Measurements from ENCODE around the gene TTC9C.
"Not testable (repeated sequence)": the region's sequence is repeated elsewhere in the genome, so short reads cannot be mapped to it uniquely, and the experiment has no call there.

The TTC9C gene

DNA sequence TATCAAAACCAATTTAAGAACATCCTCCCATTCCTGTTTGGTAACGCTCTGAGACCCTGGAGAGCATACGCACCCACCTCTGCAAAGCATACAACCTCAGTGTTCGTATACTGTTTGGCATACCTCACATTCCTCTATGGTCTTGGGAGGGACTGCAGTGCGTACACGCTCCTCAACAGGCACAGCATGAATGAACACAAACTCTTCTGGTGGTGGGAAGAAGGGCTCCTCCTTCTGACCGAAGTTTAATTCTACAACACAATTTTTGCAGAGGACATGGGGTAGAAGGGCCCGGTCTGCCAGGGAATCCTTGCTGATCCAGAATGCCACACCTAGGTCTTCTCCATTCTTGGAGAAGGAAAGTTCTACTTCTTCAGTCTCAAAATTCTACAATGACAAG is 6.3 kb upstream of the TTC9C start:
- Histone ChIP-seq H3K9ac (ENCODE audit: low read depth in 1 of 2, low read length in 2 of 2) (no peak overlapping the region), H3K36me3 (ENCODE audit: control insufficient read depth in 2 of 2, insufficient read depth in 2 of 2, low read length in 2 of 2) (peaks cover 65 to 67% of the 10 kb centered on the region in 2 donors), H3K27me3 (ENCODE audit: control insufficient read depth in 2 of 2, insufficient read depth in 2 of 2, low read length in 2 of 2) (no peaks in the 10 kb centered on the region), H3K4me3 (ENCODE audit: low read length in 2 of 2) (no peak overlapping the region), H3K4me1 (ENCODE audit: control insufficient read depth in 2 of 2, insufficient read depth in 2 of 2, low read length in 2 of 2) (peaks cover 14 to 20% of the 10 kb centered on the region in 2 donors), H3K9me3 (ENCODE audit: control insufficient read depth in 2 of 2, low read length in 2 of 2) (no peaks in the 10 kb centered on the region), H3K27ac (ENCODE audit: low read depth in 2 of 2, low read length in 2 of 2) (no peak overlapping the region)

DNA sequence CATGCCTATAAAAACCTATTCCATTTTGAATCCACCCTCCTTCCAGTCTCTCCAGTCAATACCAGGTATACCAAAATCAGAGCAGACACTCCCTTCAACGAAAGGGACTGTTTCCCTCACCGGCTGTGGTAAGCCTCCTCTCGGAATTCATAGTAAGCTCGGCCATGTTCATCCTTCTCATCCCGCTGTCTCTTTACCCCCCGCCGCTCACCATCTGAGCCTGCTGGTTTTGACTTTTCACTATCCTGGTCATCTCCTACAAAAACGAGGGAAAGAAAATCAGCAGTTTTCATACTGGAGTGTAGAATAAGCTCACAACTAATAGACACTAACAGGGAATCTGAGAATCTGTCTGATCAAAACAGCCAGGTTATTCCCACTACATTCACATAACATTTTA is 4.1 kb upstream of the TTC9C start:
- H3K27me3 ChIP-seq (ENCODE audit: control insufficient read depth in 2 of 2, insufficient read depth in 2 of 2, low read length in 2 of 2): no peaks in the 10 kb centered on the region
- H3K9me3 ChIP-seq (ENCODE audit: control insufficient read depth in 2 of 2, low read length in 2 of 2): no peaks in the 10 kb centered on the region
- no peak overlapping the region for H3K9ac ChIP-seq (ENCODE audit: low read depth in 1 of 2, low read length in 2 of 2)
- H3K4me3 ChIP-seq (ENCODE audit: low read length in 2 of 2): peak overlapping the region; percentile 28 to 95
- peaks cover 20 to 22% of the 10 kb centered on the region in 2 donors for H3K4me1 ChIP-seq (ENCODE audit: control insufficient read depth in 2 of 2, insufficient read depth in 2 of 2, low read length in 2 of 2)
- H3K36me3 ChIP-seq (ENCODE audit: control insufficient read depth in 2 of 2, insufficient read depth in 2 of 2, low read length in 2 of 2): peaks cover 47% of the 10 kb centered on the region in 2 donors
- H3K27ac ChIP-seq (ENCODE audit: low read depth in 2 of 2, low read length in 2 of 2): no peak overlapping the region

DNA sequence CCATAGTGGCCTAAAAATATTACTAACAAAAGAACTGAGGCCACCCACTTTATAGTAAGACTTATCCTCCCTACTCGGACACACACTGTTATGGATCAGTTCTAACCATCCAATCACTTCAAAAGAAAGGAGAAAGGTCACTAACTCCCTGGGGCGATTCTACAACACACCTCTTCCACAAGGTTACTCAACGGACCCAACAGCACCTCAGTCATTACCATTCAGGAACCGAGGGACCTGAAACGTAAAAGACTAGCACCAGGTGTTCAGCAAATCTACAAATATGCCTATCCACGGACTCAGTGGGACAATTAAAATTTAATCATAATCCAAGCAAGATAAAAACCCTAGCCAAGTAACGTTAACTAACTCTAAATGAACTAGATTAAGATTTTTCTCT is 2.6 kb upstream of the TTC9C start:
- Histone ChIP-seq H3K9ac (ENCODE audit: low read depth in 1 of 2, low read length in 2 of 2) (peak overlapping the region; percentile 81 to 89), H3K27me3 (ENCODE audit: control insufficient read depth in 2 of 2, insufficient read depth in 2 of 2, low read length in 2 of 2) (no peaks in the 10 kb centered on the region), H3K4me3 (ENCODE audit: low read length in 2 of 2) (peak overlapping the region; percentile 95 to 98), H3K36me3 (ENCODE audit: control insufficient read depth in 2 of 2, insufficient read depth in 2 of 2, low read length in 2 of 2) (peaks cover 35 to 37% of the 10 kb centered on the region in 2 donors), H3K27ac (ENCODE audit: low read depth in 2 of 2, low read length in 2 of 2) (peak overlapping the region; percentile 93), H3K9me3 (ENCODE audit: control insufficient read depth in 2 of 2, low read length in 2 of 2) (no peaks in the 10 kb centered on the region), H3K4me1 (ENCODE audit: control insufficient read depth in 2 of 2, insufficient read depth in 2 of 2, low read length in 2 of 2) (peaks cover 29 to 31% of the 10 kb centered on the region in 2 donors)

DNA sequence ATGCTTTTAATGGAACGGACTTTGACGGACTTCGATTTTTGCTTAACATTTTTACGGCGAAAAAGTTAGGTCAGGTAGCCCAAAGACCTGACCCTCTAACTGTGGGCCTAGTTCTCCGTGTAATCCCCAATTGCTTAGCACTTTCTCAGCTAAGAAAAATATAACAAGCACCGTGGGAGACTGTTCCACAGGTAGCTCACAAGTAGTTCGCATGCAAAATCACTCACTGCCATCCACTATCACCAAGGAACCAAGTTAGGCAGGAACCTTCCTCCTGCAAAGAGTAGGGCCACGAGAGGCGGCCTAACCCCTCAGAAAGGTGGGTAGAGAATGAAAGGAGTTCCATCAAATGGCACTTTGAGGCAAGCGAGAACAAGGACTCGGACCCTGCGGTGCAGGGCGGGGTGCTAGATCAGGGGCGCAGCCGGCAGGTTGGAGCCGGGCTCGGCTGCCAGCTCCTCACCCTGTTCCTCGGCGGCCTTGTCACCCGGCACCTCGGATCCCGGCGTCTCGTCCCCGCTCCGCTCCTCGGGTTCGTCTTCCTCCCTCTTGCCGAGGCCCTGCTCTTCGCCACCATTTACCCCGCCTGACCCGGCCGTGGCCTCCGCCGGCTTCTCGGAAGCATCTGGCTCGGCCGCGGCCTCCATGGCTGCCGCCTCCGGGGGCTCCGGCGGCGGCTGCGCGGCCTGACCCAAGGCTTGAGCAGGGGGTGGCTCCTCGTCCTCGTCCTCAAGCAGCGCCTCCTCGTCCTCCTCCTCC is 2.0 kb upstream of the TTC9C start:
- H3K4me3 ChIP-seq (ENCODE audit: low read length in 2 of 2): peak overlapping the region; percentile 95 to 98
- H3K27ac ChIP-seq (ENCODE audit: low read depth in 2 of 2, low read length in 2 of 2): peak overlapping the region; percentile 93
- peaks cover 29 to 31% of the 10 kb centered on the region in 2 donors for H3K4me1 ChIP-seq (ENCODE audit: control insufficient read depth in 2 of 2, insufficient read depth in 2 of 2, low read length in 2 of 2)
- H3K36me3 ChIP-seq (ENCODE audit: control insufficient read depth in 2 of 2, insufficient read depth in 2 of 2, low read length in 2 of 2): peaks cover 28 to 30% of the 10 kb centered on the region in 2 donors
- H3K9me3 ChIP-seq (ENCODE audit: control insufficient read depth in 2 of 2, low read length in 2 of 2): no peaks in the 10 kb centered on the region
- peak overlapping the region; percentile 81 to 89 for H3K9ac ChIP-seq (ENCODE audit: low read depth in 1 of 2, low read length in 2 of 2)
- no peaks in the 10 kb centered on the region for H3K27me3 ChIP-seq (ENCODE audit: control insufficient read depth in 2 of 2, insufficient read depth in 2 of 2, low read length in 2 of 2)

DNA sequence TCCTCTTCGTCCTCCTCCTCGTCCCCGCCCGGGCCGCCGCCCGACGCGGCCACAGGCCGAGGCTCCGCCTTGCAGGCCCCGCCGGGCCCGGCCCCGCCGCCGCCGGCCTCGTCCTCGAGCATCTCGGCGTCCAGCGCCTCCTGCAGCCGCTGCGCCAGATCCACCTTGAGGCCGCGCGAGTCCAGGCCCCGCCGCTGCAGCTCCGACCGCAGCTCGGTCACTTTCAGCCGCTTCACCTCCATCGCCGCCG is 1.4 kb upstream of the TTC9C start:
- peaks cover 29 to 31% of the 10 kb centered on the region in 2 donors for H3K4me1 ChIP-seq (ENCODE audit: control insufficient read depth in 2 of 2, insufficient read depth in 2 of 2, low read length in 2 of 2)
- peak overlapping the region; percentile 81 to 89 for H3K9ac ChIP-seq (ENCODE audit: low read depth in 1 of 2, low read length in 2 of 2)
- peak overlapping the region; percentile 93 for H3K27ac ChIP-seq (ENCODE audit: low read depth in 2 of 2, low read length in 2 of 2)

DNA sequence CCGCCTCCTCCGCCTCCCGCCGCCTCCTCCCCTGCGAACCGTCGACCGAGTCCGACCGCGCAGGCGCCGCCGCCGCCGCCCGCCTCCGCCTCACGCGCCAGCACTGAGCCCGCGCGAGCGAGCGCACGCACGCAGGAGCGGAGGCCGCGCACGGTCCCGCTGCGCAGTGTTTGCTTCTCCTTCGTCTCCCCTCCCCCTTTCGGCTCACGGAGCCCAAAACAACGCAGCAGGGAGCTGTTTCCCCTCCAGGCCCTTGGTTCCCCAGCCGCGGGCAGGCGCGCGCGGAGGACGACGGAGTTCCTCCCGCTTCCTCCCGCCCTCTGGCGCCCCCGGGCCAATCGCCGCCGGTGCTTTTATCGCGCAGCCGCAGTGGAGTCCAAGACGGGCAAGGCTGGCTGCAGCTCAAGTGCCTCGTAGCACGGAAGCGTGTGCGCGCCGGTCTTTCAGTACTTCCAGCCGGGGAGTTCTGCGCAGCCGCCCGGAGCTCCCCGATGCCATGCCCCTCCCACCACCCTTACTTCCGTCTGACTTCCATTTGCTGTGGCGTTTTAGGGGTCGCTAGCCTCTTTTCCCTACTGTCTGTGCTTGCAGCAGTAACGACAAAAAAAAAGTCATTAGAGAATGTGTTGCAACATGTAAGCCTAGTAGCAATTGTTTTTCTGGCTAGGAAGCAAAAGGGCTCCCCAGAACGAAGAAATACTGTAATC is 968 bp upstream of the TTC9C start, which contains the start of gene HNRNPUL2:
Gene HNRNPUL2, minus strand, starts transcription at position 293 of the 707 bp plus-strand sequence. CDS start 301 bp downstream, outside the sequence.
- Histone ChIP-seq H3K9me3 (ENCODE audit: control insufficient read depth in 2 of 2, low read length in 2 of 2) (no peaks in the 10 kb centered on the region), H3K27me3 (ENCODE audit: control insufficient read depth in 2 of 2, insufficient read depth in 2 of 2, low read length in 2 of 2) (no peaks in the 10 kb centered on the region), H3K9ac (ENCODE audit: low read depth in 1 of 2, low read length in 2 of 2) (peak within 1 kb of the TSS; percentile 83 to 89), H3K36me3 (ENCODE audit: control insufficient read depth in 2 of 2, insufficient read depth in 2 of 2, low read length in 2 of 2) (peaks cover 18 to 21% of the 10 kb centered on the region in 2 donors), H3K27ac (ENCODE audit: low read depth in 2 of 2, low read length in 2 of 2) (peak within 1 kb of the TSS; percentile 93), H3K4me1 (ENCODE audit: control insufficient read depth in 2 of 2, insufficient read depth in 2 of 2, low read length in 2 of 2) (peaks cover 29 to 31% of the 10 kb centered on the region in 2 donors), H3K4me3 (ENCODE audit: low read length in 2 of 2) (peak within 1 kb of the TSS; percentile 95 to 98)

More for the DNA sequence above, 1.4 kb upstream of the TTC9C start:
- no peaks in the 10 kb centered on the region for H3K9me3 ChIP-seq (ENCODE audit: control insufficient read depth in 2 of 2, low read length in 2 of 2)
- no peaks in the 10 kb centered on the region for H3K27me3 ChIP-seq (ENCODE audit: control insufficient read depth in 2 of 2, insufficient read depth in 2 of 2, low read length in 2 of 2)
- peak overlapping the region; percentile 95 to 98 for H3K4me3 ChIP-seq (ENCODE audit: low read length in 2 of 2)
- peaks cover 23 to 26% of the 10 kb centered on the region in 2 donors for H3K36me3 ChIP-seq (ENCODE audit: control insufficient read depth in 2 of 2, insufficient read depth in 2 of 2, low read length in 2 of 2)

DNA sequence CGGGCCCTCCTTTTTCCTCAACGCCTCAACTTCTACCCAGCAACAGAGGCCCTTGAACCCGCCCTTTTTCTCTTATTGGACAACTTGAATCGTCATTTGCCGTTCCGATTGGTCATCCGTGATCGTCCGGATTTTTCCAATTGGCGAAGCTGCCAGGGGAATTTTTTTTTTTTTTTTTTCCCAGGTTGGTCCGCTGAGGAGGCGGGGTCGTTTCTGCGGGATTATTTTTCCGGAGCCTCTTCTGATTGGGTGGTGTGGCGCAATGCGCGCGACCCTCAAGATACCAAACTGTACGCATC is 465 bp upstream of the TTC9C start:
- Histone ChIP-seq H3K27me3 (ENCODE audit: control insufficient read depth in 2 of 2, insufficient read depth in 2 of 2, low read length in 2 of 2) (no peaks in the 10 kb centered on the region), H3K27ac (ENCODE audit: low read depth in 2 of 2, low read length in 2 of 2) (peak overlapping the region; percentile 93), H3K36me3 (ENCODE audit: control insufficient read depth in 2 of 2, insufficient read depth in 2 of 2, low read length in 2 of 2) (peaks cover 13 to 16% of the 10 kb centered on the region in 2 donors), H3K4me3 (ENCODE audit: low read length in 2 of 2) (peak overlapping the region; percentile 95 to 98), H3K9ac (ENCODE audit: low read depth in 1 of 2, low read length in 2 of 2) (peak overlapping the region; percentile 75 to 83), H3K9me3 (ENCODE audit: control insufficient read depth in 2 of 2, low read length in 2 of 2) (no peaks in the 10 kb centered on the region), H3K4me1 (ENCODE audit: control insufficient read depth in 2 of 2, insufficient read depth in 2 of 2, low read length in 2 of 2) (peaks cover 29 to 31% of the 10 kb centered on the region in 2 donors)

DNA sequence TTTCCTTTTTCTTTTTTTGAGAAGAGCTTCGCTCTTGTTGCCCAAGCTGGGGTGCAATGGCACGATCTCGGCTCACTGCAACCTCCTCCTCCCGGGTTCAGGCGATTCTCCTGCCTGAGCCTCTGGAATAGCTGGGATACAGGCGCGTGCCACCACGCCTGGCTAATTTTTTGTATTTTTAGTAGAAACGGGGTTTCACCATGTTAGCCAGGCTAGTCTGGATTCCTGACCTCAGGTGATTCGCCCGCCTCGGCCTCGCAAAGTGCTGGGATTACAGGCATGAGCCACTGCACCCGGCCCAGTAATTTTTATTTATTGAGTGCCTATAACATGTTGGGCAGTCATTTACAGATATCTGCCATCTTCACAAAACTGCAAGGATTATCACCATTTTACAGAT is 1.8 kb downstream of the TTC9C start:
- not testable (repeated sequence) for H3K9me3 ChIP-seq (ENCODE audit: control insufficient read depth in 2 of 2, low read length in 2 of 2); H3K27me3 ChIP-seq (ENCODE audit: control insufficient read depth in 2 of 2, insufficient read depth in 2 of 2, low read length in 2 of 2); H3K9ac ChIP-seq (ENCODE audit: low read depth in 1 of 2, low read length in 2 of 2); H3K27ac ChIP-seq (ENCODE audit: low read depth in 2 of 2, low read length in 2 of 2); H3K36me3 ChIP-seq (ENCODE audit: control insufficient read depth in 2 of 2, insufficient read depth in 2 of 2, low read length in 2 of 2)
- Histone ChIP-seq H3K4me3 (ENCODE audit: low read length in 2 of 2) (peak overlapping the region; percentile 35 to 98), H3K4me1 (ENCODE audit: control insufficient read depth in 2 of 2, insufficient read depth in 2 of 2, low read length in 2 of 2) (peaks cover 19 to 21% of the 10 kb centered on the region in 2 donors)

DNA sequence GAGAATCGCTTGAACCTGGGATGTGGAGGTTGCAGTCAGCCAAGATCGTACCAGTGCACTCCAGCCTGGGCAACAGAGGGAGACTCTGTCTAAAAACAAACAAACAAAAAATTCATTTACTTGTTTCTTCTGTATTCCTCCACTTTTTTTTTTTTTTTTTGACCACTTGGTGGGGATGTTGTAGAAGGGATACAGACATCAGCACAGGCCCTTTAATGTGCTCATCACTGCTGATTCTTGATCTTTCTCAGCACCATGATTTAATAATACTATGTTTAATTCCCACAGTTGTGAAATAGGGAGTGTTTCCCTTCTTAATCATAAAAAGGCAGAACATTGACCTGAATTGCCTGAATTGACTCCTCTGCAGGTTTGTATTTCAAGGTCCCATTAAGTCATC is 4.5 kb downstream of the TTC9C start:
- Histone ChIP-seq H3K4me3 (ENCODE audit: low read length in 2 of 2) (no peak overlapping the region), H3K36me3 (ENCODE audit: control insufficient read depth in 2 of 2, insufficient read depth in 2 of 2, low read length in 2 of 2) (peaks cover 9 to 20% of the 10 kb centered on the region in 2 donors), H3K9me3 (ENCODE audit: control insufficient read depth in 2 of 2, low read length in 2 of 2) (no peaks in the 10 kb centered on the region), H3K4me1 (ENCODE audit: control insufficient read depth in 2 of 2, insufficient read depth in 2 of 2, low read length in 2 of 2) (peaks cover 9 to 17% of the 10 kb centered on the region in 2 donors), H3K27ac (ENCODE audit: low read depth in 2 of 2, low read length in 2 of 2) (no peak overlapping the region), H3K27me3 (ENCODE audit: control insufficient read depth in 2 of 2, insufficient read depth in 2 of 2, low read length in 2 of 2) (no peaks in the 10 kb centered on the region), H3K9ac (ENCODE audit: low read depth in 1 of 2, low read length in 2 of 2) (no peak overlapping the region)

DNA sequence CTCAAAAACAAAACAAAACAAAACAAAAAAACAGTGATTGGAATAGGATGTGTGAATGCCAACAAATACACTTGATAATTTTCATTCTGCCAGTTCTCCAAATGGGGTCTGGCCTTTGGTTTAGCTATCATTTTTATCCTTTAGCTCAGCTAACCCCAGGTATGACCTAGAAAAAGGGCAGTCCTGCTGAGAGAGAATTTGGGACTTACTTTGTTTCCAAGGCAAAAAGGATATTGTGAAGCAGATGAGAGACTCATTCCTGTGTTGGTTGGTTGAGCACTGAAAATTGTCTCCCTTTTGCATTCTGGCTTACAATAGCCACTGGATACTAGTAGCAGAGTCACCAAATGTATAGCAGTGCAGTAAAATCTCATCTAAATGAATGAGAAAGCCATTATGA is 8.9 kb downstream of the TTC9C start:
- Histone ChIP-seq H3K9ac (ENCODE audit: low read depth in 1 of 2, low read length in 2 of 2) (no peak overlapping the region), H3K36me3 (ENCODE audit: control insufficient read depth in 2 of 2, insufficient read depth in 2 of 2, low read length in 2 of 2) (peaks cover 17 to 47% of the 10 kb centered on the region in 2 donors), H3K9me3 (ENCODE audit: control insufficient read depth in 2 of 2, low read length in 2 of 2) (no peaks in the 10 kb centered on the region), H3K4me1 (ENCODE audit: control insufficient read depth in 2 of 2, insufficient read depth in 2 of 2, low read length in 2 of 2) (no peaks in the 10 kb centered on the region), H3K27me3 (ENCODE audit: control insufficient read depth in 2 of 2, insufficient read depth in 2 of 2, low read length in 2 of 2) (no peaks in the 10 kb centered on the region), H3K27ac (ENCODE audit: low read depth in 2 of 2, low read length in 2 of 2) (no peak overlapping the region), H3K4me3 (ENCODE audit: low read length in 2 of 2) (no peak overlapping the region)

All from mucosa of rectum (tissue), 2 donors.